K562 (cell line): ENCODE results near the gene CREB3L2. TPM values are rescaled to one million over a fixed set of nuclear protein-coding genes. Genes with fewer than 3 reads are reported as not detected.
A peak's percentile ranks its signal among the peaks of the same experiment; 100 is the strongest.

ENCODE experiments used
- ARID1B ChIP-seq: fragments of 450-650 bp; IDR thresholded peaks from 2 replicates; pipeline ENCODE4 v1.6.1; 2016; ENCODE audit warnings: antibody characterized with exemption, mild to moderate bottlenecking, inconsistent platforms
- BCL6 ChIP-seq: fragments of 250-450 bp; sonication (Bioruptor Pico); IDR thresholded peaks from 2 replicates; pipeline ENCODE4 v1.4.0; 2020
- CBFA2T3 ChIP-seq: fragments of 450-650 bp; IDR thresholded peaks from 2 replicates; pipeline ENCODE4 v1.6.1; 2017
- E2F5 ChIP-seq: sonication (generic); formaldehyde crosslinking; IDR thresholded peaks from 2 replicates; pipeline ENCODE4 v1.8.0; 2022; ENCODE audit warnings: mild to moderate bottlenecking, missing genetic modification reagents
- E4F1 ChIP-seq: fragments of 250-450 bp; sonication (Bioruptor Pico); IDR thresholded peaks from 2 replicates; pipeline ENCODE4 v1.5.0; 2021; ENCODE audit warnings: mild to moderate bottlenecking, borderline replicate concordance
- EP400 ChIP-seq: fragments of 450-650 bp; IDR thresholded peaks from 2 replicates; pipeline ENCODE4 v1.6.1; 2017; ENCODE audit warnings: antibody characterized with exemption, mild to moderate bottlenecking, moderate library complexity
- FOXA1 ChIP-seq: fragments of 450-650 bp; IDR thresholded peaks from 2 replicates; pipeline ENCODE4 v1.6.1; 2016; ENCODE audit warnings: mild to moderate bottlenecking, borderline replicate concordance
- HLTF ChIP-seq: fragments of 450-650 bp; IDR thresholded peaks from 2 replicates; pipeline ENCODE4 v1.6.1; 2016
- MLLT1 ChIP-seq, 2 experiments: fragments of 450-650 bp; IDR thresholded peaks; 2 replicates each; pipeline ENCODE4 v1.6.1; 2016
- NCOA4 ChIP-seq: fragments of 450-650 bp; IDR thresholded peaks from 2 replicates; pipeline ENCODE4 v1.6.1; 2018; ENCODE audit warnings: mild to moderate bottlenecking; ENCODE audit not compliant: partially characterized antibody
- SETDB1 ChIP-seq: IDR thresholded peaks from one replicate; pipeline ENCODE4 v1.6.1; 2012; ENCODE audit warnings: low read length, control low read depth, inconsistent platforms
- SRF ChIP-seq, 2 experiments: fragments of 250-450, 450-650 bp in 1 of 2; sonication (Bioruptor Pico) in 1 of 2; sonication (generic) in 1 of 2; formaldehyde crosslinking; IDR thresholded peaks; 2 replicates each; pipeline versions ENCODE4 v1.5.0 to v1.5.1; 2020 to 2022; ENCODE audit warnings: mild to moderate bottlenecking in 1 of 2, missing genetic modification reagents in 1 of 2
- TCF7L2 ChIP-seq: fragments of 150-350 bp; IDR thresholded peaks from 2 replicates; pipeline ENCODE4 v1.6.1; 2016; ENCODE audit warnings: low read depth, mild to moderate bottlenecking, low read length, moderate library complexity
- ZBTB7A ChIP-seq: IDR thresholded peaks from 2 replicates; pipeline ENCODE4 v1.6.1; 2011; ENCODE audit warnings: low read depth, mild to moderate bottlenecking, low read length, moderate library complexity, borderline replicate concordance; ENCODE audit not compliant: control insufficient read depth
- ZNF280A ChIP-seq: fragments of 450-650 bp; IDR thresholded peaks from 2 replicates; pipeline ENCODE4 v1.6.1; 2018; ENCODE audit warnings: mild to moderate bottlenecking, low read depth; ENCODE audit not compliant: partially characterized antibody
- ZNF384 ChIP-seq: IDR thresholded peaks from 2 replicates; pipeline ENCODE4 v1.6.1; 2012; ENCODE audit warnings: low read depth, low read length, improper control_type of control experiment
- ZNF592 ChIP-seq: fragments of 450-650 bp; IDR thresholded peaks from 2 replicates; pipeline ENCODE4 v1.6.1; 2017; ENCODE audit warnings: antibody characterized with exemption, mild to moderate bottlenecking
- polyA plus RNA-seq, 8 experiments: library from polyadenylated mRNA; depleted of rRNA in 4 of 8; stranded (reverse) in 5 of 8; unstranded in 3 of 8; fragments of >200 nt; fragmentation: Nextera tagmentation in 2 of 8; fragmentation: Illumina TruSeq in 1 of 8; extraction: Ambion mirVana in 2 of 8; extraction: Trizol in 1 of 8; gene quantifications; 2 replicates each; pipeline versions ENCODE4 v1.2.1 to v1.2.3, GENCODE V29; 2011 to 2014; ENCODE audit warnings: inconsistent platforms in 1 of 8, missing spikeins in 1 of 8
- total RNA-seq, 7 experiments: library from RNA; depleted of rRNA in 6 of 7; stranded (reverse); fragments of >200 nt in 6 of 7; fragmentation: Illumina TruSeq in 2 of 7; extraction: Trizol in 2 of 7; gene quantifications; 2 replicates each; pipeline versions ENCODE4 v1.2.1 to v1.2.3, GENCODE V29; 2011 to 2021; ENCODE audit warnings: low replicate concordance in 1 of 7

The CREB3L2 gene
- total and polyA plus RNA-seq, 9 of the 15 experiments (the other 6 are each of a cell fraction or from before 2014, with no cell fraction given), result 7.1 to 45.6 (median 15.8) TPM

GRCh38 chr7:137931823-137932222 is 70.1 kb downstream of the CREB3L2 start (continued):
- TF ChIP-seq ZNF592, result no peak
- TF ChIP-seq E4F1 (CRISPR knock-in tag), result no peak
- no peak for TF ChIP-seq FOXA1
- no peak for TF ChIP-seq HLTF
- peak; percentile 48; the same call in 1 of the 2 replicates for TF ChIP-seq CBFA2T3
- TF ChIP-seq SRF (CRISPR knock-in tag; IDR thresholded peaks at IDR 0.05), result no peak
- TF ChIP-seq ZBTB7A, result no peak
- TF ChIP-seq ARID1B, result peak; percentile 49; the same call in 1 of the 2 replicates
- 0 out of 2 replicates have a peak, but pooled peaks have one; percentile 11 for TF ChIP-seq EP400
- no peak for TF ChIP-seq MLLT1 (IDR thresholded peaks at IDR 0.05)
- TF ChIP-seq TCF7L2, result no peak
- TF ChIP-seq E2F5 (CRISPR knock-in tag), result no peak
- no peak for TF ChIP-seq NCOA4
- no peak for TF ChIP-seq SETDB1
- no peak for TF ChIP-seq BCL6 (CRISPR knock-in tag)
- TF ChIP-seq ZNF384, result no peak
- no peak for TF ChIP-seq ZNF280A
